Limb (tissue), 2 donors: ENCODE results near the gene ST6GALNAC6.
"Not testable (repeated sequence)": the region's sequence is repeated elsewhere in the genome, so short reads cannot be mapped to it uniquely, and the experiment has no call there.

Experiments
- DNase-seq, 2 donors: peaks; one replicate each; pipeline ENCODE4 v3.0.0-alpha.2; 2016; ENCODE audit errors: extremely low spot score in 2 of 2

Gene ST6GALNAC6

DNA sequence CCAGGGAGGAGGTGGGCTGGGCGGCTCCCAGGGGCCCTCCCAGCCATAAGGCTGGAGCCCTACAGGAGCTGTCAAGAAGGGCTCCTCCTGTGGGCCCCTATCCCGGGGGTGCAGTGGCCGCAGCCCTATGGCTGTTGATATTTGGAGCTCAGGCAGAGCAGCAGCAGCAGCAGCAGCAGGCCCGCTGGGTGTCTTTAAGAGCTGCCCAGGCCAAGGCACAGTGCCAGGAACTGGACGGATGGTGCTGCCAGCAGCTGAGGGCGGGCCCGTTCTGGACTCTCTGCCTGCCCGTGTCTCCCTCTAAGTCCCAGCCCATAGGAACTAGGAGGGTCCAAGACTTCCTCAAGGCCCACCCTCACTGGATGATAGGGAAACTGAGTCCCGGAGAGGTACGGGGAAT, 25.5 kb downstream of the ST6GALNAC6 start:
- peak in 1 of 2 donors; percentile 47 for DNase-seq

DNA sequence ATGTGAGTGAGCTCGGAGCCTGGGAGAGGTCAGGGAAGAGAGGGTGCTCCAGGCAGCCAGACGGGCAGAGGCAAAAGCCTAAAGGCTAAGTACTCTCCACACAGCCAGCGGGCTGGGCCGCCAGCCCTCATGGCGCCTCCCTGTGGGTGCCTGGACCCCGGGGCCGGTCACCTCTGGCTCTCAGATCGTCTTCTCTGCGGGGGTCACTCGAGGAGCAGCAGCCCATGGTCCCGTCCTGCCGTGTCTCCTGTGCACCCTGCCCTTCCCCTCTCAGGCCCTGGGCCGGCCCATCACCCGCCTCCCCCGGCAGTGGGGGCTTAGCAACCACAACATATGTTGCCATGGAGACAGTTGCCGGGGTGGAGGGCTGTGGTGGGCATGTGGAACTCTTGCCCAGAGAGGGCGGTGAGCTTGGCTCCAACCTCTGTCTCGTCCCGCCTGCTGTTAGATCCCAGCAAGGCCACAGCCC, 26.1 kb downstream of the ST6GALNAC6 start:
- peak in 1 of 2 donors; percentile 67 for DNase-seq

DNA sequence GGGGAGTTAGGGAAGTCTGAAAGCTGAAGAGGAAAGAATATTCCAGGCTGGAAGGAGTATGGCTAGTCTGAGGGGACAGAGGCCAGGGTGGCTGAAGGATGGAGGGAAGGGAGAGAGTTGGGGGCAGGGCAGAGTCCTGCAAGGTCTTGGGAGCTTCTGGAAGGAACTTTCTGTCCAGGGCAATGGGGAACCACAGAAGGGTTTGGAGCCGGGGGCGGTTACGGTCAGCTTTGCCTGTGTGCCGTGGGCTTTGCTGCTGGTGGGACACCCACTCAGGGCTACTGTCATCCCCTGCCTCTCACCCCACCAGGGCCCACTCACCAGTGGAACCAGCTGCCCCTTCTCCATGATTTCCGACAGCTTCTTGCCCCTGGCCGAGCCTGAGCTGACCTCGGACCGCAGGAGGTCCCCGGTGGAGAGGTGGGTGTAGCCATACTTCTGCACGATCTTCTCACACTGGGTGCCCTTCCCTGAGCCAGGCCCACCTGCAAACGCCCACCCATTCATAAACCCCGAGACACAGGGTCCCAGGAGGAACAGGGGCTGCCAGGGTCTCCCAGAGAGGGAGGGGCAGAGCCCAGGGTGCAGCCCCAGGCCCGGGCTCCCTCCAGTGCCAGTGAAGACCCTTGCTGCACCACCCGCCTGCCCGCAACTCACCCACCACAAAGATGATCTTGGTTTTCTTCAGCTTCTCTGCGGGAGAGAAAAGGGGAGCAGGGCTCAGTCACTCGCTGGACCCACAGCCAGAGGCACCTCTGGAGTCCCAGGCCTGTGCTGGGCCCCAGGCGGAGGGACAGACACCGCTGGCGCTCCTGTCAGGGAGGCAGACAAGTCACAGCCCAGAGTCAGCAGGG, 26.8 kb downstream of the ST6GALNAC6 start:
- DNase-seq, result no peak

DNA sequence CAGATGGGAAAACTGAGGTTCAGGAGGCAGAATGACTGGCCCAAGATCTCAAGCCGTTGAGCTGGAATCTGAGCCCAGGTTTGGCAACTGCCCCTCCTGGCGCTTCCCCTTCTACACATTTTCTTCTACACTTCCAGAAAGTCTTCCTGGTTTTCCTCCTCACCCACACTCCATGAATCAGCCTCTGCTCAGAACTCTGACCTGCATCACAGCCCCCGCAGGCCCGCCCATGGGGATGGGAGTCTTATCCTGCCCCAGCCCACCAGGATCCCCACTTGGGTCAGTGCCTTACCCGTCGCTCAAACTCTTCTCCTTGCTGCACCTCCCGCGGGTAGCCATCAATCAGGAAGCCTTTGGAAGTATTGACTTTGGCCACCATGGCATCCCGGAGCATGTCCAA, 27.9 kb downstream of the ST6GALNAC6 start:
- DNase-seq, result no peak

DNA sequence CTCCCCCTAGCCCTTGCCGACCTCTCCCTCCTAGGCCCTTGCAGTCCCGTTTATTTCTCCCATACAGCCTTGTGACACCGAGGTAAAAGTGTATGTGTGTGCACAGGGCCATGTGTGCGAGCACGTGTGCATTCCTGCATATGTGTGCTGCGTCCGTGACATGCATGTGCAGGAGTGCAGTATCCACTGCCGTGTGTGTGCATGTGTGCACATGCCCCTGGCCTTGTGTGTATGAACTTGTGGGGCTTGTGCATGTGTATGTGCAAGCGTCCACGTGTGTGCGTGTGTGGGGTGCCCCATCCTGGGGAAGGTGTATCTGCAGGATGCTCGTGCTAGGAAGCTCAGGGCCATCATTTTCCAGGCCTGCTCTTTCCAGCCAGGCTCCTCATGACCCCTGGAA, 28.5 kb downstream of the ST6GALNAC6 start:
- DNase-seq, result no peak

DNA sequence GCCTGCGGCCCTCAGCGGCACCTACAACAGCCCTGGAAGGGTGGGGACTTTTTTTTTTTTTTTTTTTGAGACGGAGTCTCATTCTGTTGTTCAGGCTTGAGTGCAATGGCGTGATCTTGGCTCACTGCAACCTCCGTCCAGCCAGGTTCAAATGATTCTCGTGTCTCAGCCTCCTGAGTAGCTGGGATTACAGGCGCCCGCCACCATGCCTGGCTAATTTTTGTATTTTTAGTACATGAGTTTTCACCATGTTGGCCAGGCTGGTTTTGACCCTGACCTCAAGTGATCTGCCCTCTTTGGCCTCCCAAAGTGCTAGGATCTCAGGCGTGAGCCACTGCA, 29.3 kb downstream of the ST6GALNAC6 start:
- DNase-seq, result not testable (repeated sequence)

DNA sequence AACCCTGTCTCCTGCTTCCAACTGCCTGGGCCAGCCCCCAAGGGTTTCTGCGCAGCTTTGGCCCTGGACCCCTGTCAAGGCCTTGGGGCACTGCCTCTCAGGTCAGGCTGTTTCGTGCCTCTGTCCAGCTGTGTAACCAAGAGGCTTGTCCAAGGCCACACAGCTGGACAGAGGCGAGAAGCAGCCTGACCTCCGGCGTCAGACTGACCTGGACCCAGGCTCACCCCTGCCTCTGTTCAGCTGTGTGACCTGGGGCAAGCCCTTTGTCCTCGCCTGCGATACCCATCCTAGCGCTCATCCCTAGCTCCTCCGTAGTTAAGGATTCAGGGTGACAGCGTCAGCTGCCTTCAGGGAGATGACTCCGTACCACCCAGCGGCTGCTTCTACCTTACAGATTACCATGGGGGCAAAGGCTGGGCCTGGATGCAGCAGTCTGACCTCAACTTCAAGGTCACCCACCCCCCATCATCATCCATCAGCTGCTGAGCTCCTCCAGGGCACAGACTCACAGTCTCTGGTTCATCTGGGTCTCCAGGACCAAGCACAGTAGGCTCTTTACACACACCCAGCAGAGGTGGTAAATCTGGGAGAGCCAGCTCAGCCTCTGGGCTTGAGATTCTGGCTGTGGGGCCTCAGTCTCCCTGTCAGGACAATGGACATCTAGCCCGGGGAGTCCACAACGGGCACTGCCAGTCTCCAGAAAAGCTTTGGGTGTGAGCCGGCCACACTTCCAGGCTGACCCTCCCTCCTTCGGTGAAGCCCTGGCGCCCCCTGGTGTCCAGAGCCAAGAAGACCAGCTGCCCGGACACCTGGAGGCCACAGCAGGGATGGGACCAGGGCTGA, 29.9 kb downstream of the ST6GALNAC6 start:
- DNase-seq, result peak; percentile 70 to 89

DNA sequence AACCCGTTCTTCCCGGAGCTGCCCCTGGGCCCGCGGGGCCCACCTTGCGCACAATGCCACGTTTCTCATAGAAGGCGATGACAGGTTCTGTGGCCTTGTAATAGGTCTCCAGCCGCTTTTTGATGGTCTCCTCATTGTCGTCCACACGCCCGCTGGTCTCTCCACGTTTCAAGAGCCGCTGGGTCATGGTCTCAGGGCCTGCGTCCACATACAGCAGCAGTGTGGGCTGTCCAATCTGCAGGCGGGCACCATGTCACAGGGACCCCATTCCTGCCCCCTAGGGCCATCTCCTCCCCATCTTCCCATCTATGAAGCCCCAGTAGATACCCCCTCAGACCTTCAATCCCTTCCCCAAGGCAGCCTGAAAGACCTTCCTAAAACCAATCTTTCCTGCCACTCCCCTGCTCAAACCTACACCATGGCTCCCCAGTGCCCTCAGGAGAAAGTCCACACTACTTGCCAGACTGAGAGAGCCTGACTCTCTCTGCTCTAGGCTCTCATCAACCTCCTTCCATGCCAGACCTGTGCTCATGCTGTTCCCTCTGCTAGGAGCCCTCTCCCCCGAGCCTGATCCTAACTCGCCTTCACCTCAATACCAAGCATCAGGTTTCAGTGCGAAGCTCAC, 31.0 kb downstream of the ST6GALNAC6 start:
- peak in 1 of 2 donors; percentile 18 for DNase-seq

DNA sequence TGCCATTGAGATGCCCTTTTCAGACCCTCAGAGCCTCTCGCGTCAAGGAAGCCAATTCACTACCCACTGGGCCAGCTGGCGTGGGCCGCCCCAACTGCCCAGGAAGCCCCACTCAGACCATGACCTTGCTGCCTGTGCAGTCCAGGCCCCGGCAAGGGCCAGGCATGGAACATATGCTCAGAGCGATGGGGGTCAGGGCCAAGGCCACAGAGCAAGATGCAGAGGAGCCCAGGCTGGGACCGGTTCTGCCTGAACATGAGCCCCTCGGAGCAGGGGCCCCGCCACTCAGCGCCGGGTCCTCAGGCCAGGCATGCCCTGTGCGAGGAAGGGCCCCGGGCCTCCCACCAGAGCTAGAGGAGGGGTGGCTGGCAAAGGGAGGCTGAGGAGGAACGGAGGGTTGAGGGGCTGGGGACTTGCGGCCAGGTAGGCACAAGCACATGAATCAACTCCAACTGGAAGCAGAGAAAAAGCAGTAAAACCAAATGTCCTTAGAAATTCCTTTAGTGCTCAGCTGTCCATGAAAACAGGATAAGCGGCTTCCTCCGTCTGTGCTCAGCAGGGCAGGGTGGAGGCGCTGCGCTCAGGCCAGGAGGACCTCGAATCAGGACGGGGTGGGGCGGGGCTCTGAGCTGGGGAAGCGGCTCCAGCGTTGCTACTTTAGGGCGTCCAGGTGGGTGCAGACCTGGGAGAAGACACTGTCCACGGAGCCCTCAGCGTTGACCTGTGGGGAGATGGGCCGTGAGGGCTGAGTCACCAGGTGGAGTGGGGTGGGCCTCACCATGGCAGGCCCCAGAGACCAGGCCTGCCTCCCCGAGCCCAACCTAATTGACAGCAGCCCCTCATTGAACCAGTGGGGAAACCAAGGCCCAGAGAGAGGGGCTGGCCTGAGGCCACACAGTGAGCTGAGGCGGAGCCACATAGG, 31.8 kb downstream of the ST6GALNAC6 start:
- peak in 1 of 2 donors; percentile 25 for DNase-seq

DNA sequence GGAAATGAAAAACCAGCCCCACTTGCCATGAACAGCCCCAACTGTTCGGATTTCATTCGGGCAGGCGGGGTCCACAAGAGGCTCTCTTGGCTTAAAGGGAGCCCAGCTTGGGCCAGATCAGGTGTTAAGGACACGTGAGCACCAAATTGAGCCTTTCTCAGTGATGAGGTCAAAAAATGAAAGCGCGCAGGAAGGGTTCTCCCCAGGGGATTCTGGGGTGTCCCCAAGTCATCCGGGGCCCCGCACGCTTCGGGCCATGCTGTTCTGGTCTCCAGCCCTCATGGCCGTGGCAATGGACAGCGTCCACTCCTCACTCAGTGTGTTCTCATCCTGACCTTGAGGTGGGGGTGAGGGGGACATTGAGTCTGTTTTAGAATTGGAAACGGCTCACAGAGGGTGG, 32.9 kb downstream of the ST6GALNAC6 start:
- DNase-seq, result peak in 1 of 2 donors; percentile 19

DNA sequence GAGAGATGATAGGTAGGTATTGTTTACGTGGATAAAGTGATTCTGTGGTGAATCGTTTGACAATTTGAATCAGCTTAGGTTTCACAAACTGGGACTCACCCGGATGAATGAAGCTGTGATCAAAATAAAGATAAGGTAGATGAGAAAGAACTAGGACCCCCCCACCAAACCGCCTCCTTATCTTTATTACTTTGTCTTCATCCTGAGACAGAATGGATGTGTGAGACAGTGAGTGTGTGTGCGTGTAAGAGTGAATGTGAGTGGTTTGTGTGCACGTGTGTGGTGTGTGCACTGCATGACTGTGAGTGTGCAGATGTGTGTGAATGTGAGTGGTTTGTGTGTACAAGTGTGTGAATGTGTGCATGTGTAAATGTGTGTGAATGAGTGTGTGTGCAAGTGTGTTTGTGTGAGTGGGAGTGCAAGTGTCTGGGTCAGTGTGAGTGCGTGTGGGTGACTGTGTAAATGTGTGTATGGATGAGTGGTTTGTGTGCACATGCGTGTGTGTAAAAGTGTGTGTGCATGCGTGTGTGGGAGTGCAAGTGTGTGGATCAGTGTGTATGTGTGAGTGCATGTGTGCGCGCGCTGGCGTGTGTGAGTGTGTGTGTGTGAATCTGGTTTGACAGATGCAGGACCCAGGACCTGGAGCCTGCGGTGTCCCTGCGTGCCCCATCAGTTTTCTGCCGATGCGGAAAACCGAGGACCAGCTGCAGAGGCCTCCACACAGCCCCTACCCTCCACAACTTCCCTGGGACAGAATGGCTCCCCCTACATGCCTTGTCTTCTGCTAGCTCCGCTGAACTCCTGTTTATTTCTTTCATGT, 33.5 kb downstream of the ST6GALNAC6 start:
- DNase-seq, result peak in 1 of 2 donors; percentile 14

DNA sequence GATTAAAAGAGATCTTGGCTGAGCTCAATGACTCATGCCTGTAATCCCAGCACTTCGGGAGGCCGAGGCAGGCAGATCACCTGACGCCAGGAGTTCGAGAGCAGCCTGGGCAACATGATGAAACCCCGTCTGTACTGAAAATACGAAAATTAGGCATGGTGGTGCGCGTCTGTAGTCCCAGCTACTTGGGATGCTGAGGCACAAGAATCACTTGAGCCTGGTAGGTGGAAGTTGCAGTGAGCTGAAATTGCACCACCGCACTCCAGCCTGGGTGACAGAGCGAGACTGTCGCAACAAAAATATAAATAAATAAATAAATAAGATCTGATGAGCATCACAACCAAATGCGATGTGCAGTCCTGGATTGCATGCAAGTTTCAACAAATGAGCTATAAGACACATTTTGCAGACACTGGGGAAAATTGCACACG, 36.2 kb downstream of the ST6GALNAC6 start:
- no peak for DNase-seq

DNA sequence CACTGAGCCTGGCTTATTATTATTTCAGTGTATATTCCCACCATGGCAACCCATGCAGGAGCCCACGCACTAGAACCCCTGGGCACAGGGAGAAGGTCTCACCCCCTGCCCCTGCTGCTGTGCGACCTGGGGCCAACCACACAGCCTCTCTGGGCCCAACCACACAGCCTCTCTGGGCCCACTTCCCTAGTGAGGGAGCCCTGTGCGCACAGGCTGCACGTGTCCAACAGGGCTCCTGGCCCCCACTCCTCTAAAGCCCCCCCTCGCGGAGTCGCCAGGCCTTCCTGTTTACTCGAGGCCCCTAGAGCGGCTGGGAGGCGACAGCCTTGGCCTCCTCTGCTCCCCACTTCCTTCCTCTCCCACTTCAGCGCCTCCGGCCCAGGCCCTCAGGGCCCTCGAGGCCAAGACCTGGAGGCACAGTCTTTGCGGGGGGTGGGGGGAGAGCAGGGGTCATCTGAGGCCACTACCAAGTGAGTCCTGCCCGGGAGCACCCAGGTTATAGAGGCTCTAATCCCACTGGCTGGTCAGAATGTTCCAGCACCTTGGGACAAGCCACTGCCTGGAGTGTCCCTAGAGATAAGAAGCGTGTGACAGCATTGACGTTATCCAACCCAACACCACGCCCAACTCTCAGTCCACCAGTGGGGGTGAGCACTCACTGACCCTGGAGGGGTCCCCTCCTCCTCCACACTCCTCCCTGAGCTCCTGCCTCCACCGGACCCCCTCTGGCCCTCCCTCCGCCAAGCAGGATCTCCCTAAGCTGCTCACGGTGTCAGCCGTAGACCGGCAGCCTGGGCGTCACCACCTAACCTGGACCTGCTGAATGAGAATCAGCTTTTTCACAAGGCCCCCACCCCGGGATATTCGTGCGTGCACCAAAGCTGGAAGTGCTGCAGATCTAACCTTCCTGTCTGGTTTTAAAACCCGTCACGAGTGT, 37.1 kb downstream of the ST6GALNAC6 start:
- DNase-seq, result no peak

DNA sequence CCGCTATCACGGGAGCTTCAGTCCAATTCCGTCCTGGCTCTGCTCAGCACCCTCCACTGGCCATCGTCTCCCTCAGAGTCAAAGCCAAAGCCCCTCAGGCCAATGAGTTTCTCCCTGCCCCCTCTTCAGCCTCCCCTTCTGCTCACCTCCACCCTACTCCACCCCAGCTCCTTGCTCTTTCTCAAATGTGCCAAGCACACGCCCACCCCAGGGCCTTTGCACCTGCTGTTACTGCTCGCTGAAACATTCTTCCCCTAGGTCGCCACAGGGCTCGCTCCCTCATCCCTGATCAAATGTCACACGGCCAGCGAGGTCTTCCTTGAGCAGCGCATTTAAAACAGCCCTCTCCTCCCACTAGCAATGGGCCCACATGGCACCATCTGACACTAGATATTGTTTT, 38.6 kb downstream of the ST6GALNAC6 start:
- DNase-seq, result no peak

DNA sequence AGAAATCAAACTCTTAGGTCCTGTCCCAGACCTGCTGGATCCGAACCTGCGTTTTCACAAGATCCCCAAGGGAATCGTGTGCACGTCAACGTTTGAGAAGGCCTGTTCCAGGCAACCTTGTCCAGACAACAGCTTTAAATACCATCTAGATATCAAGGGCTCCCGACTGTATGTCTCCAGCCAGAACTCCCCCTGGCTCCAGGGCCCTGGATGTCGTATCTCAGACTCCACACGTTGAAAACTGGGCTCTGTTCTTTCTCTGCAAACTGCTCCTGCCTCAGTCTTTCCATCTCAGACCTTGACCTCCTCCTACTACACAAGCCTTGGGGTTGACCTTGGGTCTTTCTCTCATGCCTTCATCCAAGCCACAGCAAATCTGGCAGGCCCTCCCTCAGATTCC, 39.1 kb downstream of the ST6GALNAC6 start:
- no peak for DNase-seq

DNA sequence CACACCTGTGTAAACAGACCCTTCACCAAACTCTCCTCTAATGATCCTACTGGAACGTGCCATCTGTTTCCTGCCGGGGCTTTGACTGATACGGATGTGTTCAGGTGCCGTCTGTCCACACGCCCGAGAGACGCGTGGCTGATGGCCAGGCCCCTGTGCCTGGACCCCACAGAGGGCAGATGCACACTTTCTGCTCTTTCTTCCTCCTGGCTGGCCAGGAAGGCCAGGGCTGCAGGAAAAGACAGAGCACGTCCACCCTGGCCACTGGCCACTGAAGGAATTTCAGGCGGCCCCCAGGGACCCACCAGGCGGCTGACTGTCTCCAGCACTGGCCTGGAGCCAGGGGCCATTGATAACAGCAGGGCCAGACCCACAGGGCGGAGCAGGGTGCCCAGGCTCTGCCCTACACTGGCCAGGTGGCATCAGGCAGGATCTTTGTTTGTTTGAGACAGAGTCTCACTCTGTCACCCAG, 41.3 kb downstream of the ST6GALNAC6 start:
- DNase-seq, result no peak

DNA sequence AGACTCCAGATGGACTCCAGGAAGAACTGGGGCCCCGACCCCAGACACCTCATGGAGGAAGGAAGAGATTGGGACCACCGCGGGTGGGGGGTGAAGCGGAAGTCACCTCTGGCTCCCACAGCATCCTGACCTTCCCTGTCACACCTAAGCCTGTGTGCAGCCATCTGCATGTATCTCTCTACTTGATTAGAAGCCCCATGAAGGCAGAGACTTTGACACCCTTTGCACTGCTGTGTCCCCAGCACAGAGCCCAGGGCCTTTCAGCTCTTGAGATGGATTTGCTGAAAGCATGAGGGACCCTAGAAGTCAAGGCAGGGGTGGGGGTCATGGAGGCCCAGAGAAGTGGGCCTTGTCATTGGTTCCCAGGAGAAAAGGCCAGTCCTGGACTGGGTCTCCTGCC, 42.1 kb downstream of the ST6GALNAC6 start:
- DNase-seq, result no peak

DNA sequence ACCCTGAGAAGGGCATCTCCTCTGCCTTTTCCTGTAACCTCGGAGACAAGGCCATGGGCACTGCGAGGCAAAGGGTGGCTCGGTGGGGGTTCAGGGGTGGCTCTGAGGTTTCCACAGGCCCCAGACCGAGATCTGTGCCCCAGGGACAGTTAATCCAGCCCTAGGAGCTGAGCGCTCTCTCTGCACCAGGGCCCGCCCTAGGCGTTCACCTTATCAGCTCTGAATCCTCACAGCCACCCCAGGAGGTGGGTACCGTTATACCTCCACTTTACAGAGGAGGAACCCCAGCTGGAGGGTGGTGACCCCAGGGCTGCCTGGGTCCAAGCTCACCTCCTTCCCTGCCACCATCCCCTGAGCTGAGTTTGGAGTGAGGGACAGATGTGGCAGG, 42.7 kb downstream of the ST6GALNAC6 start:
- DNase-seq, result peak in 1 of 2 donors; percentile 12
